BJ (cell line): ENCODE measurements around the gene ANAPC16. TPM values are rescaled to one million over a fixed set of nuclear protein-coding genes. Genes with fewer than 3 reads are reported as not detected.

Experiments used
- CTCF ChIA-PET: fragments of 350-600 bp; formaldehyde crosslinking; extraction: SDS; loops from one replicate; lab custom pipeline; 2021; ENCODE audit warnings: antibody characterized with exemption, inconsistent platforms; lab: Yijun Ruan, JAX
- POLR2A ChIA-PET: fragments of 300-600 bp; sonication (Branson Sonifier 250); formaldehyde crosslinking; extraction: SDS; loops from one replicate; lab custom pipeline; 2021; ENCODE audit warnings: antibody characterized with exemption; lab: Charles Lee
- DNase-seq: peaks from one replicate; pipeline ENCODE4 v3.0.0-alpha.2; 2011; ENCODE audit warnings: low read depth
- H3K27me3 ChIP-seq: 2 replicates; pipeline ENCODE4 v1.6.0; 2011; ENCODE audit warnings: low read length; ENCODE audit not compliant: control insufficient read depth, insufficient read depth
- H3K36me3 ChIP-seq: 2 replicates; pipeline ENCODE4 v1.5.1; 2011; ENCODE audit warnings: low read length; ENCODE audit not compliant: control insufficient read depth, insufficient read depth
- H3K4me3 ChIP-seq: 2 replicates; pipeline ENCODE4 v1.5.1; 2011; ENCODE audit warnings: low read depth, mild to moderate bottlenecking, control low read depth, low read length
- CTCF ChIP-seq: IDR thresholded peaks from 2 replicates; pipeline ENCODE4 v1.5.1; 2011; ENCODE audit warnings: low read depth, mild to moderate bottlenecking, control low read depth, inconsistent platforms, low read length, moderate library complexity; ENCODE audit not compliant: insufficient read depth
- polyA plus RNA-seq: library from polyadenylated mRNA; depleted of rRNA; stranded (reverse); fragments of >200 nt; gene quantifications from 2 replicates; pipeline ENCODE4 v1.2.3, GENCODE V29; 2011

ANAPC16 gene
- polyA plus RNA-seq, 1 experiment: 49.8 TPM

- H3K4me3 ChIP-seq: no peak overlapping the region
- ChIA-PET POLR2A (no interaction called here), CTCF (interaction anchor here (1.2 to 1.4 kb wide), 3 partner anchors 20 to 205 kb away, joined by 3 to 7 read pairs (median 5); partner anchors contain the start of gene DDIT4)
- H3K27me3 ChIP-seq: no peaks in the 10 kb centered on the region
- TF ChIP-seq CTCF: no peak
- no peaks in the 10 kb centered on the region for H3K36me3 ChIP-seq
- no peak for DNase-seq
Measured at GRCh38 chr10:72253578-72253977, 37.8 kb downstream of the ANAPC16 start.

- ChIA-PET POLR2A (interaction anchor here (1.0 kb wide), 1 partner anchor 18 kb away, joined by 5 read pairs; no protein-coding TSS in a partner anchor), CTCF (interaction anchor here (1.1 to 1.7 kb wide), 3 partner anchors 20 to 82 kb away, joined by 3 to 6 read pairs (median 4); partner anchors contain the start of gene DDIT4)
- no peaks in the 10 kb centered on the region for H3K36me3 ChIP-seq
- H3K27me3 ChIP-seq: no peaks in the 10 kb centered on the region
- DNase-seq: no peak
- no peak for TF ChIP-seq CTCF
- no peak overlapping the region for H3K4me3 ChIP-seq
Measured at GRCh38 chr10:72254813-72255568, 39.2 kb downstream of the ANAPC16 start.

GRCh38 chr10:72255977-72256729 is 40.3 kb downstream of the ANAPC16 start:
- no peak for DNase-seq
- ChIA-PET POLR2A (no interaction called here), CTCF (interaction anchor here (1.0 to 1.7 kb wide), 2 partner anchors 15 to 18 kb away, joined by 4 to 6 read pairs; partner anchors contain the start of gene DDIT4)
- H3K36me3 ChIP-seq: no peaks in the 10 kb centered on the region
- TF ChIP-seq CTCF: no peak
- no peak overlapping the region for H3K4me3 ChIP-seq
- H3K27me3 ChIP-seq: no peaks in the 10 kb centered on the region

GRCh38 chr10:72257051-72257892 is 41.5 kb downstream of the ANAPC16 start:
- TF ChIP-seq CTCF: no peak
- CTCF ChIA-PET: interaction anchor here (0.5 to 1.4 kb wide), 2 partner anchors 80 to 329 kb away, joined by 3 read pairs; no protein-coding TSS in a partner anchor
- POLR2A ChIA-PET: no interaction called here
- DNase-seq: no peak
- H3K4me3 ChIP-seq: no peak overlapping the region
- H3K27me3 ChIP-seq: no peaks in the 10 kb centered on the region
- no peaks in the 10 kb centered on the region for H3K36me3 ChIP-seq
